22Rv1 (cell line): ENCODE measurements around the gene ALKAL2.
"Not testable (repeated sequence)": the region's sequence is repeated elsewhere in the genome, so short reads cannot be mapped to it uniquely, and the experiment has no call there.

Source experiments
- H3K27ac ChIP-seq: fragments of 450-650 bp; 2 replicates; pipeline ENCODE4 v1.5.1; 2017
- CTCF ChIP-seq: fragments of 450-650 bp; IDR thresholded peaks from 2 replicates; pipeline ENCODE4 v1.5.1; 2017; ENCODE audit warnings: mild to moderate bottlenecking
- ZFX ChIP-seq: fragments of 450-650 bp; IDR thresholded peaks from 2 replicates; pipeline ENCODE4 v1.6.1; 2017; ENCODE audit warnings: antibody characterized with exemption, borderline replicate concordance

Gene ALKAL2

GRCh38 chr2:287911-288757 lies at the start of gene ALKAL2:
TSS of gene ALKAL2 (minus strand) at chr2:288091. CDS start at chr2:287835, 256 bp downstream.
- no peak within 1 kb of the TSS for H3K27ac ChIP-seq
- TF ChIP-seq ZFX: no peak

- not testable (repeated sequence) for H3K27ac ChIP-seq
These were observed 49.1 kb upstream of the ALKAL2 start for GRCh38 chr2:336949-337348.

- TF ChIP-seq ZFX: no peak
- TF ChIP-seq CTCF: no peak
- H3K27ac ChIP-seq: no peak overlapping the region
These were observed 48.5 kb upstream of the ALKAL2 start for GRCh38 chr2:336360-336759.

DNA sequence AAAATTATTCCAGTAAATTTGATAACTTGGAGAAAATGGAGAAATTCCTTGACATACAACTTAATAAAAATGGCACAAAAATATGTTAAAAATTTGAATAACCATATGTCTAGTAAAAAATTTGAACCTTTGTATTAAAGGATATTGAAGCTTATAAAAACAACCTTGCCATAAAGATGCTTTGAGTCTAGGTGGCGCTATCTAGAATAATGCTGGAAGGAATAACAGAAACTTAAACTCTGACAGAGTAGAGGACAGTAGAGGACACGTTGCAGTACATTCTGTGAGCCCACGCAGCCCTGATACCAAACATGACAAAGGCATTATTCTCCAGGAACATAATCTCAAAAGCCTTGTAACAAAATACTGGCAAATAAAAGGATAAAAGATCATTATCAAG lies 44.7 kb upstream of the ALKAL2 start:
- TF ChIP-seq CTCF: peak; percentile 30; the same call in 1 of the 2 replicates
- TF ChIP-seq ZFX: no peak
- H3K27ac ChIP-seq: no peak overlapping the region

DNA sequence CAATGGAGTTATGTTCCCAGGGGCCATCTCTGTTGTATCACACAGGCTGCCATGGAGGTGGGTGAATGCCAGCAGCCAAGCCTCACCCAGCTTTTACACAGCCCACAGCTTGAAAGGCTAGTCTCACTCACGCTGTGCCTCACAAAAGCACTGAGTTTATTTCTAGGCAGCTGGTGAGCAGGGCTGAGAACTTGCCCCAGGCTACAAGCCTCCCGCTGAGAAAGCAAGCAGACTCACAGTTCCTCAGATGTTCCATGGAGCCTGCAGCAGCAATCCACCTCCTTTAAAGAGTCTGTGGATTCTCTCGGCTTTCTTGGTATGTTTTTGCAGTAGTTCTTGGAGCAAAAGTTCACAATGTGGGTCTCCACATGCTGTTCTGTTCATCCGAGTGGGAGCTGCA lies 40.9 kb upstream of the ALKAL2 start:
- no peak for TF ChIP-seq CTCF
- TF ChIP-seq ZFX: no peak
- no peak overlapping the region for H3K27ac ChIP-seq

DNA sequence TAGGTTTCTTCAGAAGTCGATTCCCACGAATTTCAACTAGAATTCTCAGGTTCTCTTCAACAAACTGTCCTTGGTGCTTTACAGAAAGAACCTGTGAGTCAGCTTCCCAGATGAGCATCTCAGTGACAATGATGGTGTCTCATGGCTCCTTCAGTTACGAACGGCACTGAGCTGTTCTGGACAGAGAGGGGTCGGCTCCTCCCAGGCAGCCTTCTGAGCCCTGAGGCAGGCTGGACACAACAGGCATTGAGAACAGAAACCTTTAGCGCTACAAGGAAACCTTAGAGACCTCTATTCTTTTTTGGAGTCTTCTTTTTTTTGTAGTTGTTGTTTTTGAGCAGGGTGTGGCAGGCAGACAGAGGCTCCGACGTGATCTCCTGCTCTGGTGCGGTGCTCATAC lies 35.1 kb upstream of the ALKAL2 start:
- TF ChIP-seq CTCF (no peak), ZFX (no peak)
- no peak overlapping the region for H3K27ac ChIP-seq

DNA sequence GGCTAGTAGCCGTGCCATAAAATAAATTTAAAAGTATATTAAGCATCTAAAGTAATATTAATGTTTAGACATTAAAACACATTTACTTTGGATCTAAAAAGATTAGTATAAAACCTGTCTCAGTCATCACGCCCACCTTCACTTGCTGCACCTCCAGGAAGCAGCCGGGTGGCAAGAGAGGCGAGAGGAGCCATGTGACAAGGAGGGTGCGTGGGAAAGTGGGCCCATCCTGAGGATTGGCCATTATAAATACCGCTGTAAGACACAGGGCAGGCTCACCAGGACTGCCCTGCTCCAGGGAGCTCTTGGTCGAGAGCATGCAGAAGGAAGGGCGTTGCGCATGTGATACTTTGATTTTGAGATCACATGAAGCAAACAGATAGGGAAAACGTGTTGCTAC lies 34.4 kb upstream of the ALKAL2 start:
- no peak overlapping the region for H3K27ac ChIP-seq

DNA sequence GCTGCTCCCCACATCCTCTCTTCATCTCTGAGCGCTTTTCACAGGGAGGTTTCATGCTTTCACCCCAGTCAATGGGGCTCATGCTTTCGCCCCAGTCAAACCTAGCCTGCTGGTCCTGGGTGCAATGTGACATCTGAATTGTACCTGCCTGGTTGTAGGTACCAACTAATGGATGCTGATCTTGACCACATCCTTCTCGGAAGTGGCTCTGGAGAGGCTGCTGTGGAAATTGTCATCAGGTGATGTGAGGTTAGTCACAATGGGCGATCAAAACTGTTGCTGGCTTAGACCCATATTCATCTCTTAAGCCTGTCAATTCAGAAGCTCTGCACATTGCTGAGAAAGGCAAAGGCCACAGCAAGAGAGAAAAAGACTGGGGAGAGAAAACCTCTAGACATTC lies 32.7 kb upstream of the ALKAL2 start:
- TF ChIP-seq ZFX (no peak), CTCF (no peak)
- H3K27ac ChIP-seq: no peak overlapping the region

More for the DNA sequence above, 34.4 kb upstream of the ALKAL2 start:
- TF ChIP-seq ZFX (no peak), CTCF (no peak)
